ENCODE measurements around the gene PCDHGA9.
"Not testable (repeated sequence)": the region's sequence is repeated elsewhere in the genome, so short reads cannot be mapped to it uniquely, and the experiment has no call there.

Gene PCDHGA9

GRCh38 chr5:141384471-141385267 is 17.9 kb upstream of the PCDHGA9 start:
- DNase-seq (ENCODE audit: low spot score) = no peak
- TF ChIP-seq CTCF (IDR thresholded peaks at IDR 0.05; ENCODE audit: borderline replicate concordance, control extremely low read depth, extremely low read depth, insufficient read depth, missing control alignments) = no peak
- in situ Hi-C loops (cut with MboI; ENCODE audit: low sequenced_read_pairs, unreplicated experiment) = no loop called here

GRCh38 chr5:141387557-141388311 is 14.8 kb upstream of the PCDHGA9 start, which contains the start of gene PCDHGB4:
Gene PCDHGB4 (plus strand): TSS chr5:141387698. CDS start chr5:141387885, 187 bp downstream.
- in situ Hi-C loops (cut with MboI; ENCODE audit: low sequenced_read_pairs, unreplicated experiment); DNase-seq (ENCODE audit: low spot score): not testable (repeated sequence)
- TF ChIP-seq CTCF (IDR thresholded peaks at IDR 0.05; ENCODE audit: borderline replicate concordance, control extremely low read depth, extremely low read depth, insufficient read depth, missing control alignments) = peak; percentile 57

GRCh38 chr5:141388661-141389060 is 13.9 kb upstream of the PCDHGA9 start:
- in situ Hi-C loops (cut with MboI; ENCODE audit: low sequenced_read_pairs, unreplicated experiment) = no loop called here
- DNase-seq (ENCODE audit: low spot score) = no peak
- TF ChIP-seq CTCF (IDR thresholded peaks at IDR 0.05; ENCODE audit: borderline replicate concordance, control extremely low read depth, extremely low read depth, insufficient read depth, missing control alignments) = no peak

GRCh38 chr5:141389153-141390042 is 13.2 kb upstream of the PCDHGA9 start:
- in situ Hi-C loops (cut with MboI; ENCODE audit: low sequenced_read_pairs, unreplicated experiment) = no loop called here
- TF ChIP-seq CTCF (IDR thresholded peaks at IDR 0.05; ENCODE audit: borderline replicate concordance, control extremely low read depth, extremely low read depth, insufficient read depth, missing control alignments) = no peak
- DNase-seq (ENCODE audit: low spot score) = no peak

- no peak for TF ChIP-seq CTCF (IDR thresholded peaks at IDR 0.05; ENCODE audit: borderline replicate concordance, control extremely low read depth, extremely low read depth, insufficient read depth, missing control alignments)
- no peak for DNase-seq (ENCODE audit: low spot score)
- in situ Hi-C loops (cut with MboI; ENCODE audit: low sequenced_read_pairs, unreplicated experiment) = no loop called here
Measured at GRCh38 chr5:141392429-141393198, 10.0 kb upstream of the PCDHGA9 start, which contains the start of gene PCDHGA8. Gene PCDHGA8 (plus strand): TSS chr5:141392633. CDS start chr5:141392814, 181 bp downstream.
